ENCODE data around the gene WNT5B. TPM values are rescaled to one million over a fixed set of nuclear protein-coding genes. Genes with fewer than 3 reads are reported as not detected.

Gene WNT5B
- polyA plus RNA-seq, 1 of the 3 experiments (the other 2 are of a cell fraction), result 29.3 TPM

GRCh38 chr12:1633459-1633858 lies 4.4 kb downstream of the WNT5B start:
- no peak overlapping the region for H3K4me2 ChIP-seq
- CTCF ChIA-PET, result interaction anchor here (1.0 to 9.6 kb wide), 11 partner anchors 7 to 307 kb away, joined by 3 to 166 read pairs (median 9); partner anchors contain the start of gene FBXL14
- POLR2A ChIA-PET, result no interaction called here
- H2AFZ ChIP-seq (ENCODE audit: low read depth), result no peak overlapping the region
- no peak overlapping the region for H3K27ac ChIP-seq (ENCODE audit: low read depth in 2 of 2, low read length in 1 of 2)
- H3K9me2 ChIP-seq, result no peaks in the 10 kb centered on the region
- H3K9me3 ChIP-seq, result no peaks in the 10 kb centered on the region
- no peaks in the 10 kb centered on the region for H3K27me3 ChIP-seq (ENCODE audit: insufficient read depth)
- H4K20me1 ChIP-seq (ENCODE audit: insufficient read depth), result peaks cover 8% of the 10 kb centered on the region; the same call in 1 of the 2 replicates
- DNase-seq, result no peak
- no peak overlapping the region for H3K9ac ChIP-seq
- 94% methylated on average over 3 of the region's 3 CpGs for WGBS (ENCODE audit: low lambda C conversion rate)
- no peak overlapping the region for H3K4me3 ChIP-seq (ENCODE audit: low read depth in 2 of 2, low read length in 1 of 2)
- peaks cover 0 to 19% of the 10 kb centered on the region in 2 experiments for H3K36me3 ChIP-seq (replicated peaks in 1 of 2; ENCODE audit: control insufficient read depth in 1 of 2, insufficient read depth in 2 of 2, low read length in 1 of 2)
- peaks cover 0 to 22% of the 10 kb centered on the region in 2 experiments; a peak in 2 of 4 replicates for H3K4me1 ChIP-seq (ENCODE audit: control insufficient read depth in 1 of 2, insufficient read depth in 2 of 2, low read depth in 1 of 2, low read length in 1 of 2)
- TF ChIP-seq USF2 (IDR thresholded peaks at IDR 0.05; ENCODE audit: borderline replicate concordance, low read depth, low read length) (no peak), FOXJ3 (CRISPR knock-in tag; IDR thresholded peaks at IDR 0.05) (no peak), SMC3 (IDR thresholded peaks at IDR 0.05; ENCODE audit: low read depth, low read length) (no peak), TEAD4 (IDR thresholded peaks at IDR 0.05; ENCODE audit: borderline replicate concordance, insufficient read depth) (no peak), NRF1 (IDR thresholded peaks at IDR 0.05; ENCODE audit: low read depth, low read length) (no peak), EZH2phosphoT487 (IDR thresholded peaks at IDR 0.05; ENCODE audit: borderline replicate concordance, low read depth) (no peak), RCOR1 (IDR thresholded peaks at IDR 0.05; ENCODE audit: low read length) (no peak), PBX3 (IDR thresholded peaks at IDR 0.05) (no peak)
- H3K79me2 ChIP-seq (ENCODE audit: insufficient read depth), result peaks cover 16% of the 10 kb centered on the region; the same call in 1 of the 2 replicates
- H3F3A ChIP-seq (replicated peaks; ENCODE audit: insufficient read depth), result peaks cover 8% of the 10 kb centered on the region

GRCh38 chr12:1634149-1634548 lies 5.1 kb downstream of the WNT5B start:
- H3K27ac ChIP-seq (ENCODE audit: low read depth in 2 of 2, low read length in 1 of 2), result no peak overlapping the region
- H3K9me3 ChIP-seq, result no peaks in the 10 kb centered on the region
- CTCF ChIA-PET, result interaction anchor here (0.7 to 9.6 kb wide), 29 partner anchors 8 to 1003 kb away, joined by 3 to 166 read pairs (median 5); partner anchors contain the start of gene FBXL14
- peaks cover 0 to 19% of the 10 kb centered on the region in 2 experiments for H3K36me3 ChIP-seq (replicated peaks in 1 of 2; ENCODE audit: control insufficient read depth in 1 of 2, insufficient read depth in 2 of 2, low read length in 1 of 2)
- no peak for TF ChIP-seq EZH2phosphoT487 (IDR thresholded peaks at IDR 0.05; ENCODE audit: borderline replicate concordance, low read depth)
- 60% methylated on average over 7 of the region's 7 CpGs for WGBS (ENCODE audit: low lambda C conversion rate)
- H3K4me1 ChIP-seq (ENCODE audit: control insufficient read depth in 1 of 2, insufficient read depth in 2 of 2, low read depth in 1 of 2, low read length in 1 of 2), result peaks cover 0 to 15% of the 10 kb centered on the region in 2 experiments; a peak in 2 of 4 replicates
- peaks cover 8% of the 10 kb centered on the region; the same call in 1 of the 2 replicates for H4K20me1 ChIP-seq (ENCODE audit: insufficient read depth)
- no peak overlapping the region; a peak in 1 of 4 replicates for H3K4me3 ChIP-seq (ENCODE audit: low read depth in 2 of 2, low read length in 1 of 2)
- H3K27me3 ChIP-seq (ENCODE audit: insufficient read depth), result no peaks in the 10 kb centered on the region
- peaks cover 16% of the 10 kb centered on the region; the same call in 1 of the 2 replicates for H3K79me2 ChIP-seq (ENCODE audit: insufficient read depth)
- no peak overlapping the region for H3K4me2 ChIP-seq
- no peak overlapping the region for H3K9ac ChIP-seq
- peaks cover 8% of the 10 kb centered on the region for H3F3A ChIP-seq (replicated peaks; ENCODE audit: insufficient read depth)
- POLR2A ChIA-PET, result no interaction called here
- no peak overlapping the region for H2AFZ ChIP-seq (ENCODE audit: low read depth)
- H3K9me2 ChIP-seq, result no peaks in the 10 kb centered on the region
- no peak for DNase-seq

Measured in SK-N-SH (cell line).